Measurements from ENCODE around the gene UGT1A8.

DNA sequence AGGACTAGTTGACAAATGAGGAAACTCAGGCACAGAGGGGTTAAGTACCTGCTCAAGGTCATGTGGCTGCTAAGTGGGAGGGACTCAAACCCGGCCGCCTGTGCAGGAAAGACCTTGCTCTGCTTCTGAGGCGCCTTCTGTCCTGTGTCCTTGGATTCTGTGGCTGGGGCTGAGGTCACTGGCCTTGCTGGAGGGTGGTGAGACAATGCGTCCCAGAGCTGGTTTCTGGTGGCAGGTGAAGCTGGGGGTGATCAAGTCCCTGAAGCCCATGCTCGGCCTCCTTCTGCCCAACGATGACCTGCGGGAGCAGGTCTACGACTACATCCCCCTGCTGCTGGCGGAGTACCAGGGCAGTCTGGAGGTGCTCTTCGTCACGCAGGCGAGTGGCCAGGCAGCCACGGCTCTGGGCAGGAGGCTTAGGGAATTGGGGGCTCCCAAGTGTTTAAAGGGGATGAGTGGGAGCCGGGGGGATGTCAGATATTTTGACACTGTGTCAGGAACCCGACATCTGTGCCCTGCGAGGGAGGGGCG lies 176.8 kb downstream of the UGT1A8 start:
- TF ChIP-seq, protein P1, sequence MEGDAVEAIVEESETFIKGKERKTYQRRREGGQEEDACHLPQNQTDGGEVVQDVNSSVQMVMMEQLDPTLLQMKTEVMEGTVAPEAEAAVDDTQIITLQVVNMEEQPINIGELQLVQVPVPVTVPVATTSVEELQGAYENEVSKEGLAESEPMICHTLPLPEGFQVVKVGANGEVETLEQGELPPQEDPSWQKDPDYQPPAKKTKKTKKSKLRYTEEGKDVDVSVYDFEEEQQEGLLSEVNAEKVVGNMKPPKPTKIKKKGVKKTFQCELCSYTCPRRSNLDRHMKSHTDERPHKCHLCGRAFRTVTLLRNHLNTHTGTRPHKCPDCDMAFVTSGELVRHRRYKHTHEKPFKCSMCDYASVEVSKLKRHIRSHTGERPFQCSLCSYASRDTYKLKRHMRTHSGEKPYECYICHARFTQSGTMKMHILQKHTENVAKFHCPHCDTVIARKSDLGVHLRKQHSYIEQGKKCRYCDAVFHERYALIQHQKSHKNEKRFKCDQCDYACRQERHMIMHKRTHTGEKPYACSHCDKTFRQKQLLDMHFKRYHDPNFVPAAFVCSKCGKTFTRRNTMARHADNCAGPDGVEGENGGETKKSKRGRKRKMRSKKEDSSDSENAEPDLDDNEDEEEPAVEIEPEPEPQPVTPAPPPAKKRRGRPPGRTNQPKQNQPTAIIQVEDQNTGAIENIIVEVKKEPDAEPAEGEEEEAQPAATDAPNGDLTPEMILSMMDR (IDR thresholded peaks at IDR 0.05; ENCODE audit: insufficient read depth, low read length, poor library complexity, severe bottlenecking), result no peak
- no peak for TF ChIP-seq EZH2phosphoT487 (conservative IDR thresholded peaks at IDR 0.05; ENCODE audit: low read length)

All from SU-DHL-6 (cell line).